ENCODE results near the gene PARP3.
"Not testable (repeated sequence)": the region's sequence is repeated elsewhere in the genome, so short reads cannot be mapped to it uniquely, and the experiment has no call there.

Gene PARP3

DNA sequence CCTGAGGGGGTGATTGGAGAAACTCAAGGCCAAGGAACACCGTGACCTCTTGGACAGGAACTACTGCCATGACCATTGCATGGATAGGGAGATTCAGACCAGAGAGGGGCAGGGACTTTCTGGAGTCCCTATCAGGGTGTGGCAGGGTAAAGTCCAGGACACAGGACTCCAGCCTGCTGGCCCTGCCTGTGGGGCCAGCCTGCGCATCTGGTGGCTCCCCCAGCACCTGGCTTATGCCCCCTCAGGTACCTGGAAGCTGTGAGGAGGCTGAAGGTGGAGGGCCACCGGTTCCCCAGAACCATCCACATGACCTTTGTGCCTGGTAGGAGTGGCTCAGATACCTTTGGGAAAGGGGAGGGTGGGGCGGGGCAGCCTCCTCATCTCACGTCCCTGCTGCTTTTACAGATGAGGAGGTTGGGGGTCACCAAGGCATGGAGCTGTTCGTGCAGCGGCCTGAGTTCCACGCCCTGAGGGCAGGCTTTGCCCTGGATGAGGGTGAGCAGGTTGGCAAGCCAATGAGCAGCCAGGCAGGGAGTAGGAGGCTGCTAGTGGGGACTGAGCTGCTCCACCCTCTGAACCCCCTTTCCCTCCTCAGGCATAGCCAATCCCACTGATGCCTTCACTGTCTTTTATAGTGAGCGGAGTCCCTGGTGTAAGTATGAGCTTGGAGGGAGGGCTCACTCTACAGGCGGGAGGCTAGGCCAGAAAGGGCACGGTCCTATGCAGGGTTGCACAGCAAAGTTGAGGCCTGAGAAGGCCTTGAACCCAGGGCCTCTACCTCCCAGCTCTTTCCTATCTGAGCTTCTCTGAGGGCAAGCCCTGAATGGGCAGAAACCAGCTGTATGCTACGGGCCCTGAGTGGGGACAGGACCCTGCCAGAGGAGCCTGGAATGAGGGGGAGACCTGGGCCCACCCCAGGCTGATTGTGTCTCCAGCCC, 44.1 kb downstream of the PARP3 start:
- FAIRE-seq: no peak

DNA sequence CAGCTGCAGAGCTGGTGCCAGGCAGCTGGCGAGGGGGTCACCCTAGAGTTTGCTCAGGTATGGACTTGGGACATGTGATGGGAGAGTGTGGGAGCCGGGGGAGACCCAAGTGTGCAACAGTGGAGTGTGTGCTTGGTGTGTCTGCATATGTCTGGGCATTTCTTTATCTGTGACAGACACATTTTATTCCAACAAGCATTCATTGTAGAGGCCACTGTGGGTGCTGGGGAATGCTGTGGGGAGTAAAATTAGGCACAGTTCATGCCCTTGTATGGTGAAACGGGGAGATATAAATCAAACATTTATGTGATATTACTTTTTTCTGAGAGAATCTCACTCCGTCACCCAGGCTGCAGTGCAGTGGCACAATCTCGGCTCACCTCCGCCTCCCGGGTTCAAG, 45.4 kb downstream of the PARP3 start:
- FAIRE-seq: no peak

DNA sequence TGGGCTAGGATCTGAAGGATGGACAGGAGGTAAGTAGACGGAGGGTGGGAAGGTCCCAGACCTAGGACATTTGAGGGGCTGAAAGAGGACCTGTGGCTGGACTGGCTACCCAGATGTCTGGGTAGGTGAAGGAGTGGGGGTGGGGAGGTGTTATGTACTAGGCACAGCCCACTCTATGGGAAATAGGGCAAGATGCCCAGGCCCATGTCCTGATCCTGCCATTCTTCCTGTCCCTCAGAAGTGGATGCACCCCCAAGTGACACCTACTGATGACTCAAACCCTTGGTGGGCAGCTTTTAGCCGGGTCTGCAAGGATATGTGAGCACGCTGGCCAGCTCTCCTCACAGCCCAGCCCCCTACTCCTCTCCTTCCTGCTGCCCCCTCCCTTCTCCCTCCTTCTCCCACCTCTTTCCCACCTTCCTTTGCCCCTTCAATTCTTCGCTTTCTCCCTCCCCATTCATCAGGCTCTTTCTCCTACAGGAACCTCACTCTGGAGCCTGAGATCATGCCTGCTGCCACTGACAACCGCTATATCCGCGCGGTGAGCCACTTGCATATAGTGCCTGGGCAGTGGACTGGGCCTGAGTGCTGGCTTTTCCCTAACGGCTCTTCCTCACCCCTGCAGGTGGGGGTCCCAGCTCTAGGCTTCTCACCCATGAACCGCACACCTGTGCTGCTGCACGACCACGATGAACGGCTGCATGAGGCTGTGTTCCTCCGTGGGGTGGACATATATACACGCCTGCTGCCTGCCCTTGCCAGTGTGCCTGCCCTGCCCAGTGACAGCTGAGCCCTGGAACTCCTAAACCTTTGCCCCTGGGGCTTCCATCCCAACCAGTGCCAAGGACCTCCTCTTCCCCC, 46.4 kb downstream of the PARP3 start:
- no peak for FAIRE-seq

DNA sequence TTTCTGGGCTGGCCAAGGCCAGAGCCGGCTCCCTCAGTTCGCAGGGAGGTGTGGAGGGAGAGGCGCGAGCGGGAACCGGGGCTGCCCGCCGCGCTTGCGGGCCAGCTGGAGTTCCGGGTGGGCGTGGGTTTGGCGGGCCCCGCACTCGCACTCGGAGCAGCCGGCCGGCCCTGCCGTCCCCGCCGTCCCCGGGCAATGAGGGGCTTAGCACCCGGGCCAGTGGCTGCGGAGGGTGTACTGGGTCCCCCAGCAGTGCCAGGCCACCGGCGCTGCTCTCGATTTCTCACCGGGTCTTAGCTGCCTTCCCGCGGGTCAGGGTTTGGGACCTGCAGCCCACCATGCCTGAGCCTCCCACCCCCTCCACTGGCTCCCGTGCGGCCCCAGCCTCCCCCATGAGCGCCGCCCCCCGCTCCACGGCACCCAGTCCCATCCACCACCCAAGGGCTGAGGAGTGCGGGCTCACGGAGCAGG, 48.4 kb downstream of the PARP3 start:
- FAIRE-seq: not testable (repeated sequence)

DNA sequence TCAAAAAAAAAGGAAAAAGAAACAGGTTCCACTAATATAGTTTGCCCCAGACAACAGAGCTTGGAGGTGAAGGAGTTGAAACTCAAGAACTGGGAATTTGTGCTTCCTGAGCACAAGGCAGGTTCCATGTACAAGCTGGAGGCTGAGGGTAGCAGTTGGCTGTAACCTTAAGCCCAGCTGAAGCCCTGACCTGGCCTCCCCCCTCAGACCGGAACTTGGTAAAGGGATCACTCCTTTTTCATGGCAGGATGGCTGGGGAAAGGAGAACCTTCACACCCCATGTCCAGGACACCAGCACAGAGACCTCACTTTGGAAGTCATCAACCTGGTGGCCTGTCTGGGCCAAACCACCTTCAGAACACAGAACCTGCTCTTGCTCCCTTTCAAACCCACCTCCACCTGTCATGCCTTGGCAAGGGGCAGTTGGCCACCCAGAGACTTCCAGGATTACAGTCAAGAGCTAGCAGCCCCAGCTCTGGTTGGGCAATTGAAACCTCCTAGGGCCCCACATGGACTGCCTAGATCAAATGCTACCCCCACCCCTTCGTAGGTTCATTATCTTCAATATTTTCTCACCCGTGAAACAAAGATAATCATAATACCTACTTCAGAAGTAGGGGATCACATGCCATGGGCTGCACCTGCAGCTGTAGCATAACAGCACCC, 50.0 kb downstream of the PARP3 start:
- no peak for FAIRE-seq

DNA sequence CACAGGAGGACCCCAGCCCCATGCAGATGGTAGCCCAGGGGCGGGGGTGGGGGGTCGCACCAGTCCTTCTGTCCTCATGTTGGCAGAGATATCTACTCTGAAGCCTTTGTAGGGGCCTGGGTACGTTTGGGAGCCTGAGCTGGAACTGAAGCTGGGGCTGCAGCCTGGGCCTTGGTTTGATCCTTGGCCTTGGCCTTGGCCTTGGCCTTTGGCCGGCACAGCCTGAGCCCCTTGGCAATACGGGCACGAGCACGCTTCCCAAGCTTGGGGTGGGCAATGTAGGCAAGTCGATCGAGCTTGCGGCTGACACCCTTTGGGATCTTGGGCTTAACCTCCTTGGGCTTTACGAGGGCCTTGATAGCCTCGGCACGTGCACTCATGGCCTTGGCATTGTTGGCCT, 51.5 kb downstream of the PARP3 start:
- FAIRE-seq: not testable (repeated sequence)

DNA sequence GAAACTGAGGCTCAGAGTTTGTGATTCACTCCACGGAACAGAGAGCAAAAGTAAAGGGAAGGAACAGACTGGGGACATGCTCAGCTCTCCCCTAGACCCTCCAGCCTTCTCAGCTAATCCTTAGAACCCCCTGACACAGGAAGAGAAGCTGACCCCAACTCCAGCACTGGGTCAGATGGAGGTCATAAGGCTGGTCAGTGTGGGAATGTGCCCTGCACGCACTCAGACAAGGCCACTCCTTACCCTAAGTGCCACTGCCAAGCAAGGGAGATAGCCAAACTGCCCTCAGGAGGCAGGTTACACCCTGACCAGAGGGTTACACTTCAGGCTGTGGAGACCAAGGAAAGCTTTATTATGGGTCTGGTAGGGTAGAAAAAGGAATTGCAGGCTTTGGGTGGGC, 52.4 kb downstream of the PARP3 start:
- FAIRE-seq: no peak

DNA sequence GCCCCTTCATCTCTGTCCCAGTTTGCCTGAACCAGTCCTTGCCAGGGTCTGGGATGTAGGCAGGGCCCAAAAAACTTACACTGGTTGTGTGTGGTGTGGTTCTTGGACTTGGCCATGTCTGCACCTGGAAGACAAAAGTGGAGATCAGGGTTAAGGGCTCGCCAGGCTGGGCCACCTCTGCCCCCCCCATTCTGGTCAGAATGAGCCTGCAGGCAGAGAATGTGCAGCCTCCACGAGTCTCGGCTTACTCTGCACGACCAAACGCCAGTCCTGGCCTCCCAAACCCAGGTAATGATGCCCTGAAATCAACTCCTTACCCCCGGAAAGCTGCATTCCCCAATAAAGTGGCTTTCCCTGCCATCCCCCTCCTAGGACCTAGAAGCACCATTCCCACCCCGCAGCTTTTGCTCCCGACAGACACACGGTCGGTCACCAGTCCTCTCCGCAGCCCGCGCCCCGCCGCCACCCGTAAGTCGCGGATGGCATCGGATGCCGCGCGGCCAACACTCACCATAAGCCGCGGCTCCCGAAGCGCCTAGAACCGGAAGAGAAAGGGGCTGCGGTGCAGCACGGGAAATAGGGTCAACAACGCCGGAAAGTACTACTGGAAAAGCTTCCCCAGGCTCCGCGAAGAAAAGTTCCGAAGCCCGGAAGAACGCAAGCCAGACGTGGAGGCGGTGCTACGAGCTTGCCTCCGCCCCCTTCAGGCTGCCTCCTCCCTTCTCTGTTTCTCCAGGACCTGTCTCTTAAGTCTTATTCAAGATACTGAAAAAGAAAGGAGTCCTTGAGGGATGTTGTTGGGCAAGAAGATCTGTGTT, 53.4 kb downstream of the PARP3 start, which contains the start of gene RPL29:
TSS of gene RPL29 (minus strand) at position 550 of the 818 bp plus-strand sequence. CDS start at position 116, 434 bp downstream.
- FAIRE-seq: peak; percentile 77

DNA sequence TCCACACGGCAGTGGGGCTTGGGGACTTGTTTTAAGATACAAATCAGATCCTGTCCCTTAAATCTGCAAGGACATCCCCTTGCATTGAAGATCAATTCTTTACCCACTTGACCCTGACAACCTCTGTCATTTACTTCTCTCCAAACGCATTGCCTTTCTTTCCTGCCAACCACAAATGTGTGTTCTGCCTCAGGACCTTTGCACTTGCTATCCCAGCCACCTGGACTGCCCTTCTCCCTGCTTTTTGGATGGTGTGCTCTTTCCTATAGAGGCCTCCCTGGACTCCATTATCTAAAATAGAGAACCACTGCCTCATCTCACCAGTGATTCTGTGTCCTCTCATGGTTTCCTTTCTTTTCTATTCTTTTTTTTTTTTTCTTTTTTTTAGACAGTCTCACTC, 55.0 kb downstream of the PARP3 start:
- FAIRE-seq: no peak

DNA sequence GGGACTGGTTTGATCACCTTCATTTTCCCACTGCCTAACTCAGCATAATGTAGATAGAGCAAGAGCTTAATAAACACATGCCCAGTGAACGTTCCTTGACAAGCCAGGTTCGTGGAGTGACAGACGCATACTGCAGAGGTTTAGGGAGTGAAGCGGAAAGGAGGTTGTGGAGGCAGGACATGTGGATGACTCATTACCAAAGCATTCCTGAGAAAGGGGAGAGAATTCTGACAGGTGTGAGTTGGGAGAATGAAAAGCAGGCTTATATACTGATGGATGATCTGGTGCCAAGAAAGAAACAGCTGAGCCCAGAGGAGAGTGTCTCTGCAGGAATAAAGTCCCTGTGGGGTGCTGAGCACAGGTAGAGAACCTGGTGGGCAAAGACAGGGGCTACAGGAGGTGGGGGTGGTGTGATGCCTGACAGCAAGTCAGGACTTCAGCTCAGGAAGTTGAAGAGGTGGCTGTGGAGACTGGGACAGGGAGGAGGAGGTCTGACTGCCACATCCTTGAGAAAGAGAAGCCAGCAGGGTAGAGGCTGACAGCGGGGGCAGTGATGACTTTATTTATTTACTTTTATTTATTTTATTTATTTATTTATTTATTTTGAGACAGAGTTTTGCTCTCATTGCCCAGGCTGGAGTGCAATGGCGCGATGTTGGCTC, 55.9 kb downstream of the PARP3 start:
- FAIRE-seq: no peak
